Neural crest cell (in vitro differentiated cells): ENCODE results near the gene DAND5. TPM values are rescaled to one million over a fixed set of nuclear protein-coding genes. Genes with fewer than 3 reads are reported as not detected.

Experiments used
- DNase-seq: peaks from one replicate; pipeline ENCODE4 v3.0.0; 2021; ENCODE audit warnings: low read depth, mixed read lengths, low spot score
- H3K27ac Mint-ChIP-seq: one replicate; pipeline ENCODE4 v1.8.0; 2021; ENCODE audit warnings: mild to moderate bottlenecking, mixed read lengths; ENCODE audit not compliant: unreplicated experiment
- H3K27me3 Mint-ChIP-seq: 2 replicates; pipeline ENCODE4 v1.8.0; 2021; ENCODE audit warnings: low read depth, mild to moderate bottlenecking, mixed read lengths
- H3K36me3 Mint-ChIP-seq: 2 replicates; pipeline ENCODE4 v1.8.0; 2021; ENCODE audit warnings: low read depth, mild to moderate bottlenecking, mixed read lengths
- H3K4me1 Mint-ChIP-seq: 2 replicates; pipeline ENCODE4 v1.8.0; 2021; ENCODE audit warnings: mixed read lengths
- H3K4me3 Mint-ChIP-seq: one replicate; pipeline ENCODE4 v1.8.0; 2021; ENCODE audit warnings: mild to moderate bottlenecking, mixed read lengths
- H3K9me3 Mint-ChIP-seq: 2 replicates; pipeline ENCODE4 v1.8.0; 2021; ENCODE audit warnings: mixed read lengths
- CTCF ChIP-seq: fragments of 200-600 bp; sonication (generic); conservative IDR thresholded peaks from 2 replicates; pipeline ENCODE4 v1.5.0; 2021; ENCODE audit warnings: antibody characterized with exemption, mild to moderate bottlenecking
- total RNA-seq: library from RNA; stranded (reverse); gene quantifications from 2 replicates; pipeline ENCODE4 v1.2.1, GENCODE V29; 2021

DAND5 gene
- total RNA-seq, 1 donor from 2014 or later, result not detected

GRCh38 chr19:12944104-12944674 is 25.2 kb upstream of the DAND5 start:
- H3K4me1 Mint-ChIP-seq, result peaks cover 46% of the 10 kb centered on the region
- H3K27me3 Mint-ChIP-seq, result peaks cover 15% of the 10 kb centered on the region
- H3K27ac Mint-ChIP-seq, result no peak overlapping the region
- no peaks in the 10 kb centered on the region for H3K9me3 Mint-ChIP-seq
- no peak for TF ChIP-seq CTCF
- no peak for DNase-seq
- peak overlapping the region; percentile 95 for H3K4me3 Mint-ChIP-seq
- peaks cover 33% of the 10 kb centered on the region for H3K36me3 Mint-ChIP-seq

- TF ChIP-seq CTCF, result no peak
- Mint-ChIP-seq H3K36me3 (peaks cover 25% of the 10 kb centered on the region), H3K9me3 (no peaks in the 10 kb centered on the region), H3K4me1 (peaks cover 33% of the 10 kb centered on the region), H3K27ac (peak within 1 kb of the TSS; percentile 98), H3K27me3 (peaks cover 12% of the 10 kb centered on the region), H3K4me3 (peak within 1 kb of the TSS; percentile 95)
- peak; percentile 99 for DNase-seq
Measured at GRCh38 chr19:12945479-12946091, 23.8 kb upstream of the DAND5 start, which contains the start of gene RAD23A. RAD23A (plus strand) TSS chr19:12945862; CDS start chr19:12945949, 87 bp downstream.

GRCh38 chr19:12946092-12946721 is 23.2 kb upstream of the DAND5 start:
- H3K36me3 Mint-ChIP-seq, result peaks cover 21% of the 10 kb centered on the region
- H3K27me3 Mint-ChIP-seq, result peaks cover 12% of the 10 kb centered on the region
- peak overlapping the region; percentile 95 for H3K4me3 Mint-ChIP-seq
- peak; percentile 58 for DNase-seq
- no peak for TF ChIP-seq CTCF
- H3K4me1 Mint-ChIP-seq, result peaks cover 30% of the 10 kb centered on the region
- H3K27ac Mint-ChIP-seq, result peak overlapping the region; percentile 92
- no peaks in the 10 kb centered on the region for H3K9me3 Mint-ChIP-seq

- no peak for TF ChIP-seq CTCF
Measured at GRCh38 chr19:12946731-12947496, 22.5 kb upstream of the DAND5 start.

DNA sequence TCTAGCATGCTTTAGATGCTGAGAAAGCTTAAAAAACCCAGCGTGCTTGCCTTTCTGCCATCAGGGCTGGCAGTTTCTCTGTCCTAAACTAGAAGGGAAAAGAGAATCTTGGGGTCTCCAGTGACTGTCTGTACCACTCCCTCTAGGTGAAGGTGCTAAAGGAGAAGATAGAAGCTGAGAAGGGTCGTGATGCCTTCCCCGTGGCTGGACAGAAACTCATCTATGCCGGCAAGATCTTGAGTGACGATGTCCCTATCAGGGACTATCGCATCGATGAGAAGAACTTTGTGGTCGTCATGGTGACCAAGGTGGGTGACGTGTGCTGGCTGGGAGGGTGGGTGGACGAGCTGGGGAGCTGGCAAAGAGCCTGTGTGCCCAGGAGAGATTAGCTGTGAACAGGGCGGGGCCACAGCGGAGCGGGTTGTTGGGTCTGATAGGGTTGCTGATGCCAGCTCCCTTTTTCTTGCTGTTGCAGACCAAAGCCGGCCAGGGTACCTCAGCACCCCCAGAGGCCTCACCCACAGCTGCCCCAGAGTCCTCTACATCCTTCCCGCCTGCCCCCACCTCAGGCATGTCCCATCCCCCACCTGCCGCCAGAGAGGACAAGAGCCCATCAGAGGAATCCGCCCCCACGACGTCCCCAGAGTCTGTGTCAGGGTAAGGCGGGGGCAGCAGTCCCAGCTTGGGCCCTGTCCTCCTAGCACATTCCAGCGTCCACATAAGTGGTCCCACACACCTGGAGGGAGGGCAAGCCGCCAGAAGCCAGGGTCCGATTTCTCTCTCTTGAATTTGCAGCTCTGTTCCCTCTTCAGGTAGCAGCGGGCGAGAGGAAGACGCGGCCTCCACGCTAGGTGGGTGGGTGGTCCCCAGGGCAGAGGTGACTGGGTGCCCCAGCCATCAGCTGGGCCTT is 21.4 kb upstream of the DAND5 start:
- Mint-ChIP-seq H3K27ac (peak overlapping the region; percentile 63), H3K36me3 (peaks cover 21% of the 10 kb centered on the region), H3K4me1 (peaks cover 30% of the 10 kb centered on the region), H3K9me3 (no peaks in the 10 kb centered on the region), H3K4me3 (peak overlapping the region; percentile 95), H3K27me3 (peaks cover 12% of the 10 kb centered on the region)
- no peak for DNase-seq
- TF ChIP-seq CTCF, result no peak

More at GRCh38 chr19:12946731-12947496, 22.5 kb upstream of the DAND5 start:
- Mint-ChIP-seq H3K27ac (peak overlapping the region; percentile 92), H3K27me3 (peaks cover 12% of the 10 kb centered on the region), H3K4me1 (peaks cover 30% of the 10 kb centered on the region), H3K36me3 (peaks cover 21% of the 10 kb centered on the region), H3K9me3 (no peaks in the 10 kb centered on the region), H3K4me3 (peak overlapping the region; percentile 95)
- DNase-seq, result no peak
